Measurements from ENCODE around the gene ROS1.
"Not testable (repeated sequence)": the region's sequence is repeated elsewhere in the genome, so short reads cannot be mapped to it uniquely, and the experiment has no call there.

ROS1 gene

GRCh38 chr6:117449549-117450439 lies 24.1 kb upstream of the ROS1 start:
- H3K4me3 ChIP-seq (ENCODE audit: low read length): no peak overlapping the region
- no peak for TF ChIP-seq ZNF274 (IDR thresholded peaks at IDR 0.05; ENCODE audit: low read depth, low read length)

DNA sequence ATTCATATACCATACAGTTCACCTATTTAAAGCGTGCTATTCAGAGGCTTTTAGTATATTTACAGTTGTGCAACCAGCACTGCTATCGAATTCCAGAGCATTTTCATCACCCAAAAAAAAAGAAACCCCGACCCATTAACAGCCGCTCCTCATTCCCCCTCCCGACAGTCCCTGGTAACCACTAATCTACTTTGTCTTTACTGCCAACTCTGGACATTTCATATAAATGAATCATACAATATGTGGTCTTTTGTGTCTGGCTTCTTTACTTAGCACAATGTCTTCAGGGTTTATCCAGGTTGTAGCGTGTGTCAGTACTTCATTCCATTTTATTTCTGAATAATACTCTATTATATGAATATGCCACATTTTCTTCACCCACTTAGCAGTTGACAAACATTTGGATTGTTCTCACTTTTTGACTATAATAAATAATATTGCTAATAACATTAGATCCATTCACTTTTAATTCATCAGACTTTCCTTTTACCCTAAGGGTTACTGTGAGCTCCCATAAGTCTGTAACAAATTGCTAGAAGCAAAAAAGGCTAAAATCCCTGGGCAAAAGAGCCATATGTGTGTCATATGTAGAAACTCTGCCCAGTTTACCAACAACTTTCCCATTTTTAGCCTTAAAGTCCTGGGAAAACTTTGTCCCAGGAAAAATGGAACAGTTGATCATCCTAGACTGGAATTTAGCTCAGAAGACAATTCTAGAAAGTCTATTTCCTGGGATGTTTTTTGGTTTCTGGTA lies 23.2 kb upstream of the ROS1 start:
- no peak overlapping the region for H3K4me3 ChIP-seq (ENCODE audit: low read length)
- no peak for TF ChIP-seq ZNF274 (IDR thresholded peaks at IDR 0.05; ENCODE audit: low read depth, low read length)

- no peak overlapping the region for H3K4me3 ChIP-seq (ENCODE audit: low read length)
- TF ChIP-seq ZNF274 (IDR thresholded peaks at IDR 0.05; ENCODE audit: low read depth, low read length): no peak
Observed at GRCh38 chr6:117448011-117448410, 22.3 kb upstream of the ROS1 start.

DNA sequence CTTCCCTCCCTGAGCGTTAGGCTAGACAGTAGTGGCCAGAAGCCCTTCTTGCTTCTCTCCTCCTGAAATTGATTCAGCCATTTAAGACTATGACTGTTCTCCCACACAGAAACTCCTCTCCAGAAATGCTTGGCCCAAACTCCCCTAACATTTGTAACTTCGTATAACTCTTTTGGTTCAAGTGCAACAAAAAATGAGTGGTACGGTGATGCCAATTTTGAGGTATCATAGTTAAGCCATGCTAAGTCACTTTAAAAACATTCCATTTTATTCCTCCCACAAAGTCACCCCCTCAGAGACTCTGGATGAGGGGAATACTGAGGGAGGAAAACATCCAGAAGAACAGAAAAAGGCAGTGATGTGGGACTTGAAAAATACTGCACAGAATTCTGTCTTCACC lies 21.1 kb upstream of the ROS1 start:
- no peak for TF ChIP-seq ZNF274 (IDR thresholded peaks at IDR 0.05; ENCODE audit: low read depth, low read length)
- H3K4me3 ChIP-seq (ENCODE audit: low read length): no peak overlapping the region

DNA sequence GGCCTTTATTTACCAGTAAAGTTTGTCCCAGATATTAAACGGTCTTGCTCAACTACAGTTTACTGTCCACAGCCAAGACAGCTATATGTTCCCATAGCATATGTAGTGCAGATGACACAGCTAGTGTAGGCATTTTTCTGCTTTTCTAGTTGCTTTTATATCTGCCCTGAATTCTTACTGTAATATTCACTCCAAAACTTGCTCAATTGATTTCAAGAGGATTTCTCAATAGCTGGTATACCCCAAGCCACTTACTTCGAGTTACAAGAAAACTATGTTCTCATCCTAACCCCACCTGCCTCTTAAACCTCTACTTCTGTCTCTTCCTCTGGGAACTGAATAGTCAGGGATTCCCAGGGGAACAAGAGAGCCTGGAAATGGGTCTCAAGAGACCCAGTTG lies 18.9 kb upstream of the ROS1 start:
- no peak for TF ChIP-seq ZNF274 (IDR thresholded peaks at IDR 0.05; ENCODE audit: low read depth, low read length)
- no peak overlapping the region for H3K4me3 ChIP-seq (ENCODE audit: low read length)

DNA sequence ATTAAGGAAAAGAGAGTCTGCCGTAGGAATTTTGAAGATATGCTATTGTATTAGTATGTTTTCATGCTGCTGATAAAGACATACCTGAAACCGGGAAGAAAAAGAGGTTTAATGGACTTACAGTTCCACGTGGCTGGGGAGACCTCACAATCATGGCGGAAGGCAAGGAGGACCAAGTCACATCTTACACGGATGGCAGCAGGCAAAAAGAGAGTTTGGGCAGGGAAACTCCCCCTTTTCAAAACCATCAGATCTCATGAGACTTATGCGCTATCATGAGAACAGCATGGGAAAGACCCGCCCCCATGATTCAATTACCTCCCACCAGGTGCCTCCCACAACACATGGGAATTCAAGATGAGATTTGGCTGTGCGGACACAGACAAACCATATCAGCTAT lies 16.6 kb upstream of the ROS1 start:
- not testable (repeated sequence) for H3K4me3 ChIP-seq (ENCODE audit: low read length)

GRCh38 chr6:117441824-117442264 lies 16.1 kb upstream of the ROS1 start:
- TF ChIP-seq ZNF274 (IDR thresholded peaks at IDR 0.05; ENCODE audit: low read depth, low read length): no peak
- no peak overlapping the region for H3K4me3 ChIP-seq (ENCODE audit: low read length)

GRCh38 chr6:117440706-117441525 lies 15.2 kb upstream of the ROS1 start:
- TF ChIP-seq ZNF274 (IDR thresholded peaks at IDR 0.05; ENCODE audit: low read depth, low read length): no peak
- H3K4me3 ChIP-seq (ENCODE audit: low read length): no peak overlapping the region

DNA sequence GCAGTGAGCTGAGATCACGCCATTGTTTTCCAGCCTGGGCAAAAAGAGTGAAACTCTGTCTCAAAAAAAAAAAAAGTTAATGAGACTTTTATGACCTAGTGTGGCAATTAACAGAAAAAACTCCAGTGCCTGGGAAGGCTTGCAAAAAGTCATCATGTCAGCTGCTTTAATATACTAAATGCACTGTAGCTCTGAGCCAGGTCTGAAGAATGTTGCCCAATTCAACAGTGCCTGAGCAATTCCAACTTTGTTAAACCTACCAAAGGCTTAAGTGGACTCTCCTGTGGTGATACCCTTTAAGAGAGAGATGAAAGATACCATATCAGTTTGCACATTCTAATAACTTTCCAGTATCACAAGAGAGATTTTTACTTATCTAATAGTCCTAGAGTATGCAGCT lies 6.5 kb upstream of the ROS1 start:
- no peak for TF ChIP-seq ZNF274 (IDR thresholded peaks at IDR 0.05; ENCODE audit: low read depth, low read length)
- H3K4me3 ChIP-seq (ENCODE audit: low read length): no peak overlapping the region

DNA sequence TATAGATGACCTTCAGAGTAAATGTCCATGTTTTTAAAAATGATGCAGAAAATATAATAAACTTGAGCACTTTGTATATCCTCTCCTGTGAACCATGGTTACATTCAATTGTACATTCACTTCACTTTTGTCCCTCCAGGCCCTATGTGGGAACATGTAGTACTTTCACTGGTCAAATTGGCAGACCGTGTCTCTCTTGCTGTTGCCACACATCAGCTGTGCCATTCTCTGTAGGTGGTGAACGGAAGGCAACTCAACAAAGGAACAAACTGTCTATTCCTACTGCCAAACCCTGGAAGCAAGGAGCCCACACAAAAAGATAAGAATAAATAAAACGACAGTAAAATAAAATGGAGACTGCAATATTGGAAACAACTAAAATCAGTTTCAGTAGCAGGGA lies 2.0 kb downstream of the ROS1 start:
- no peak for TF ChIP-seq ZNF274 (IDR thresholded peaks at IDR 0.05; ENCODE audit: low read depth, low read length)
- H3K4me3 ChIP-seq (ENCODE audit: low read length): no peak overlapping the region

- H3K4me3 ChIP-seq (ENCODE audit: low read length): no peak overlapping the region
- no peak for TF ChIP-seq ZNF274 (IDR thresholded peaks at IDR 0.05; ENCODE audit: low read depth, low read length)
Observed at GRCh38 chr6:117418320-117418719, 7.4 kb downstream of the ROS1 start.

DNA sequence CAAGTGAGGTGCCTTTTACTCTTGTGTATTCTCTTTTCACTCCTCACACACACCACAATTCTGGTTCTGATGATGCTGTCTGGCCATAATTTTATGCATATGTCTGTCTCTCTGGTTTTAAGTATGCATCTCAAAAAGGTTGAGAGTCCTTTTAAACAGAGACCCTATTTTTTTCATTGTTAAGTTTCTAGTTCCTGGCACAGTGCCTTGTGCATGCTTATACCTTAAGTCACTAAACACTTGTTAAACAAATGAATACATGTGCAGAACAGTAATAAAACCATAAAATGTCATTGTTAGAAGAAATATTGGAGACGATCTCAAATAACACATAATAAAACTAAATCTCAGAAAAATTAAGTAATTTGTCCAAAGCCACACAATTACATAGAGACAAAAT lies 7.9 kb downstream of the ROS1 start:
- no peak overlapping the region for H3K4me3 ChIP-seq (ENCODE audit: low read length)
- no peak for TF ChIP-seq ZNF274 (IDR thresholded peaks at IDR 0.05; ENCODE audit: low read depth, low read length)

GRCh38 chr6:117414770-117415169 lies 11.0 kb downstream of the ROS1 start:
- no peak overlapping the region for H3K4me3 ChIP-seq (ENCODE audit: low read length)
- TF ChIP-seq ZNF274 (IDR thresholded peaks at IDR 0.05; ENCODE audit: low read depth, low read length): no peak

GRCh38 chr6:117411474-117411873 lies 14.3 kb downstream of the ROS1 start:
- no peak for TF ChIP-seq ZNF274 (IDR thresholded peaks at IDR 0.05; ENCODE audit: low read depth, low read length)
- no peak overlapping the region for H3K4me3 ChIP-seq (ENCODE audit: low read length)
